Measurements from ENCODE around the gene KSR2. TPM values are rescaled to one million over a fixed set of nuclear protein-coding genes. Genes with fewer than 3 reads are reported as not detected.

Gene KSR2
- total and polyA plus RNA-seq, 9 donors, result under 0.01 to 0.15 (median 0.08) TPM; not detected in 4

- WGBS, 3 donors, result 58 to 59% (median 58%) methylated on average over 7 of the region's 7 CpGs
- no peaks in the 10 kb centered on the region for H3K27me3 ChIP-seq
- intact Hi-C loops (cut with DNase I), result no loop called here
- no peaks in the 10 kb centered on the region for H3K9me3 ChIP-seq
- H3K4me3 ChIP-seq, result no peak overlapping the region
- H3K4me1 ChIP-seq (ENCODE audit: insufficient read depth), result no peaks in the 10 kb centered on the region
- H3K36me3 ChIP-seq, result no peaks in the 10 kb centered on the region
- no peak overlapping the region for H3K27ac ChIP-seq
- TF ChIP-seq POLR2A (IDR thresholded peaks at IDR 0.05) (no peak), EP300 (IDR thresholded peaks at IDR 0.05) (no peak), CTCF (IDR thresholded peaks at IDR 0.05) (no peak)
- no peak for DNase-seq
These were observed 361.0 kb downstream of the KSR2 start for GRCh38 chr12:117607778-117608177.

DNA sequence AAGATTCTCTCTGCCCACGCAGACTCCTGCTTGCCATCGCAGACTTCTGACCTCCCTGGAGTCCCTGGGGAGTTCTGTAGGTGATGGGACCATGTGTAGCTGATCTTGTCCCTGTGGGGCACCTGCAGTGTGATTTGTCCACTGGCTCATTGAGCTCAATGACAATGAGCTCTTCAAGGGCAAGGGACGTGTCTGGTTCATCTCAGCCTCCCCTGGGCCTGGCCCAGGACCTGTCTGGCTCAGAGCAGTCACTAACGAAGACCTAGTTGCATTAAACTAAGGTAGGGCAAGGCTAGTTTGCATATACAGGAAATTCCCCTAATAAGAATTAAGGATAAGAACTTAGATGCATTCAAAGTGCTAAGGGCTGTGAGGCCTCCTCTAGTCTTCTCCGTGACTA, 361.8 kb downstream of the KSR2 start:
- TF ChIP-seq CTCF (IDR thresholded peaks at IDR 0.05), result no peak
- no peak for TF ChIP-seq EP300 (IDR thresholded peaks at IDR 0.05)
- no peak for TF ChIP-seq POLR2A (IDR thresholded peaks at IDR 0.05)
- 43 to 51% (median 48%) methylated on average over 5 of the region's 5 CpGs for WGBS, 3 donors

GRCh38 chr12:117606024-117606423, 362.8 kb downstream of the KSR2 start:
- Histone ChIP-seq H3K27ac (no peak overlapping the region), H3K9me3 (no peaks in the 10 kb centered on the region), H3K4me1 (ENCODE audit: insufficient read depth) (no peaks in the 10 kb centered on the region), H3K4me3 (no peak overlapping the region), H3K36me3 (no peaks in the 10 kb centered on the region), H3K27me3 (no peaks in the 10 kb centered on the region)
- TF ChIP-seq POLR2A (IDR thresholded peaks at IDR 0.05) (no peak), CTCF (IDR thresholded peaks at IDR 0.05) (no peak), EP300 (IDR thresholded peaks at IDR 0.05) (no peak)
- intact Hi-C loops (cut with DNase I), result no loop called here
- no peak for DNase-seq

More for the DNA sequence above, 361.8 kb downstream of the KSR2 start:
- Histone ChIP-seq H3K36me3 (no peaks in the 10 kb centered on the region), H3K4me1 (ENCODE audit: insufficient read depth) (no peaks in the 10 kb centered on the region), H3K9me3 (no peaks in the 10 kb centered on the region), H3K4me3 (no peak overlapping the region), H3K27ac (no peak overlapping the region), H3K27me3 (no peaks in the 10 kb centered on the region)
- intact Hi-C loops (cut with DNase I), result no loop called here
- no peak for DNase-seq

- Histone ChIP-seq H3K4me3 (no peak overlapping the region), H3K9me3 (no peaks in the 10 kb centered on the region), H3K36me3 (no peaks in the 10 kb centered on the region), H3K27me3 (no peaks in the 10 kb centered on the region), H3K4me1 (ENCODE audit: insufficient read depth) (no peaks in the 10 kb centered on the region), H3K27ac (no peak overlapping the region)
- intact Hi-C loops (cut with DNase I), result no loop called here
- no peak for TF ChIP-seq CTCF (IDR thresholded peaks at IDR 0.05)
- no peak for TF ChIP-seq POLR2A (IDR thresholded peaks at IDR 0.05)
- no peak for TF ChIP-seq EP300 (IDR thresholded peaks at IDR 0.05)
- 31 to 38% (median 34%) methylated on average over 4 of the region's 4 CpGs for WGBS, 3 donors
- DNase-seq, result no peak
These were observed 365.3 kb downstream of the KSR2 start for GRCh38 chr12:117603316-117604113.

Data from ovary (tissue), 9 donors.